ENCODE measurements around the gene ZDHHC12. TPM values are rescaled to one million over a fixed set of nuclear protein-coding genes. Genes with fewer than 3 reads are reported as not detected.

ZDHHC12 gene
- total RNA-seq, 2 donors from 2014 or later = 66.2 to 123 TPM

DNA sequence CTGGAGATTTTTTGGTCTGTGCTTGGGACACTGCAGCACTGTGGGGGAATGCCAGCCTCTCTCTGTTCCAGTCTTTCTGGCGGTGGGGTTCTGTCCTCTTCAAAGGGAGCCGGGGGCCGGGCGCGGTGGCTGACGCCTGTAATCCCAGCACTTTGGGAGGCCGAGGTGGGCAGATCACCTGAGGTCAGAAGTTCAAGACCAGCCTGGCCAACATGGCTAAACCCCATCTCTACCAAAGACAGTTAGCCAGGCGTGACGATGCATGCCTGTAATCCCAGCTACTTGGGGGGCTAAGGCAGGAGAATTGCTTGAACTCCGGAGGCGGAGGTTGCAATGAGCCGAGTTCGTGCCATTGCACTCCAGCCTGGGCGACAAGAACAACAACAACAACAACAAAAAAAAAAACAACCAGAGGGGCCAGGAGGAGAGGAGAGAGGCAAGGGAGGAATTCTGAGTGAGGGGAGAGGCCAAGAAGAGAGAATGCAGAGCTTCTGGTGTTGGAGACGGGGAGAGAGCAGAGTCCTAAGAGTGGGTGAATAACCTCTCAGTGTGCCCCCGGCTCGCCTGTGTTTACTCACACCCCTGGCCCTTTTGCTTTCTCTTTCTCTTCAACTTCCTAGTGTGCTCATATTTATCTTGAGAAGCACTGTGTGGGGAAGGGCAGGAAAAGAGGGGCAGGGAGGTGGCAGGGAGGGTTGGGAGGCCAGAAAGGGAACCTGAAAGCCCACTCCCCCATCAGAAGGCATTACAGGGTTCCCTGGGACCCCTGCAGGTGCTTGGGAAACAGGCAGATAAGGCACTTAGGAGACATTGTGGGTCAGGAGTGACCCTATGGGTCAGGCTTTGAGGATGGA lies 38.1 kb downstream of the ZDHHC12 start:
- no peak overlapping the region for H3K4me3 ChIP-seq
- WGBS = 76% methylated on average over 17 of the region's 17 CpGs
- no peaks in the 10 kb centered on the region for H3K9me3 ChIP-seq
- no peaks in the 10 kb centered on the region for H3K27me3 ChIP-seq (replicated peaks; ENCODE audit: insufficient read depth)
- intact Hi-C loops (cut with DNase I) = no loop called here
- DNase-seq (ENCODE audit: low spot score) = no peak
- peak overlapping the region in 1 of 2 donors; percentile 43 for H3K27ac ChIP-seq
- H3K36me3 ChIP-seq = no peaks in the 10 kb centered on the region
- no peak for TF ChIP-seq POLR2A (IDR thresholded peaks at IDR 0.05)
- TF ChIP-seq, protein P1, sequence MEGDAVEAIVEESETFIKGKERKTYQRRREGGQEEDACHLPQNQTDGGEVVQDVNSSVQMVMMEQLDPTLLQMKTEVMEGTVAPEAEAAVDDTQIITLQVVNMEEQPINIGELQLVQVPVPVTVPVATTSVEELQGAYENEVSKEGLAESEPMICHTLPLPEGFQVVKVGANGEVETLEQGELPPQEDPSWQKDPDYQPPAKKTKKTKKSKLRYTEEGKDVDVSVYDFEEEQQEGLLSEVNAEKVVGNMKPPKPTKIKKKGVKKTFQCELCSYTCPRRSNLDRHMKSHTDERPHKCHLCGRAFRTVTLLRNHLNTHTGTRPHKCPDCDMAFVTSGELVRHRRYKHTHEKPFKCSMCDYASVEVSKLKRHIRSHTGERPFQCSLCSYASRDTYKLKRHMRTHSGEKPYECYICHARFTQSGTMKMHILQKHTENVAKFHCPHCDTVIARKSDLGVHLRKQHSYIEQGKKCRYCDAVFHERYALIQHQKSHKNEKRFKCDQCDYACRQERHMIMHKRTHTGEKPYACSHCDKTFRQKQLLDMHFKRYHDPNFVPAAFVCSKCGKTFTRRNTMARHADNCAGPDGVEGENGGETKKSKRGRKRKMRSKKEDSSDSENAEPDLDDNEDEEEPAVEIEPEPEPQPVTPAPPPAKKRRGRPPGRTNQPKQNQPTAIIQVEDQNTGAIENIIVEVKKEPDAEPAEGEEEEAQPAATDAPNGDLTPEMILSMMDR (IDR thresholded peaks at IDR 0.05) = no peak
- TF ChIP-seq POLR2AphosphoS5 (IDR thresholded peaks at IDR 0.05) = no peak
- peaks cover 9% of the 10 kb centered on the region for H3K4me1 ChIP-seq (replicated peaks)

DNA sequence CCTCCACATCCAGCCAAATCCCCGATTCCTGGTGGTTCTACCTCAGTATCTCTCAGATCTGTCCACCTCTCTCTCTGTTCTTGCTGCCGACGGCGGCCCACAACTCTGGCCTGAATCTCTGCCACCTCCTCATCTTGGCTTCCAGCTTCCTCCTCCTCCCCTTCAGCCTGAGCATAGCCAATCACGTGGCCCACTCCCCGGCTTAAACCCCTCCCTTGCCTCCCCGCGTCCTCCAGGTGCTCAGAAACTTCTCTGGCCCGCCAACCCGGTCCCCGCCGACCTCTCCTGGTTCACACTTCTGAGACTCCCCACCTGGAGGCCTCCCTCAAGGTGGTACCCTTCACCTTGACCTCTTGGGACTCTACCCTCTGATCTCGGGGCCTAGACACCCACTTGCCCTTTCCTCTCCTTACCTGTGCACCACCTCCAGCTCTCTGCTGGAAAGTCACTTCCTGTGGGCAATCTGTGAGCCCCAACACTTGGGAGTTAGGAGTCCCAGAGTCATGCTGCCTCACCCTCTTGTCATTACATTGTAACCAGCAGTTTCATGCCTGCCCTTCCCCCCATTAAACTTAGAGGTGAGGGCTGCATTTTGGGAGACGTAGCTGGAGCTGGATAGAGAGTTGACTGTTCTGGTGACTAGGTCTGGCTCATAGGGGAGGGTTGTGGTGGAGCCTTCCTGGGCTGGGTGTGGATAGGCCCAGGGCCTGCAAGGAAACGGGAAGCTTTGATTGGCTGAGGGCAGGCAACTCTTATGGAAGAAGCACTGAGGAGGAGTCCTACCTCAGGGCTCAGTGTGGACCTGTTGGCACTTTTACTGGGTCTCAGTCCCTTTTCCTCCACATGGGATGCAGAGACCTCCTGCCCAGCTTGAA lies 39.4 kb downstream of the ZDHHC12 start:
- peak; percentile 91 for DNase-seq (ENCODE audit: low spot score)
- Histone ChIP-seq H3K4me1 (replicated peaks) (peaks cover 9% of the 10 kb centered on the region), H3K27ac (peak overlapping the region; percentile 82 to 86), H3K9me3 (no peaks in the 10 kb centered on the region), H3K27me3 (replicated peaks; ENCODE audit: insufficient read depth) (no peaks in the 10 kb centered on the region), H3K36me3 (no peaks in the 10 kb centered on the region), H3K4me3 (peak overlapping the region; percentile 37 to 57)
- TF ChIP-seq POLR2A (IDR thresholded peaks at IDR 0.05) (peak; percentile 94), POLR2AphosphoS5 (IDR thresholded peaks at IDR 0.05) (peak; percentile 85)
- TF ChIP-seq, protein P1 (IDR thresholded peaks at IDR 0.05) = no peak
- 6% methylated on average over 15 of the region's 15 CpGs for WGBS
- intact Hi-C loops (cut with DNase I) = no loop called here

- no peaks in the 10 kb centered on the region for H3K9me3 ChIP-seq
- peaks cover 9% of the 10 kb centered on the region for H3K4me1 ChIP-seq (replicated peaks)
- WGBS = 0% methylated on average over 3 of the region's 3 CpGs
Observed at GRCh38 chr9:128684065-128684324, 39.9 kb downstream of the ZDHHC12 start.

DNA sequence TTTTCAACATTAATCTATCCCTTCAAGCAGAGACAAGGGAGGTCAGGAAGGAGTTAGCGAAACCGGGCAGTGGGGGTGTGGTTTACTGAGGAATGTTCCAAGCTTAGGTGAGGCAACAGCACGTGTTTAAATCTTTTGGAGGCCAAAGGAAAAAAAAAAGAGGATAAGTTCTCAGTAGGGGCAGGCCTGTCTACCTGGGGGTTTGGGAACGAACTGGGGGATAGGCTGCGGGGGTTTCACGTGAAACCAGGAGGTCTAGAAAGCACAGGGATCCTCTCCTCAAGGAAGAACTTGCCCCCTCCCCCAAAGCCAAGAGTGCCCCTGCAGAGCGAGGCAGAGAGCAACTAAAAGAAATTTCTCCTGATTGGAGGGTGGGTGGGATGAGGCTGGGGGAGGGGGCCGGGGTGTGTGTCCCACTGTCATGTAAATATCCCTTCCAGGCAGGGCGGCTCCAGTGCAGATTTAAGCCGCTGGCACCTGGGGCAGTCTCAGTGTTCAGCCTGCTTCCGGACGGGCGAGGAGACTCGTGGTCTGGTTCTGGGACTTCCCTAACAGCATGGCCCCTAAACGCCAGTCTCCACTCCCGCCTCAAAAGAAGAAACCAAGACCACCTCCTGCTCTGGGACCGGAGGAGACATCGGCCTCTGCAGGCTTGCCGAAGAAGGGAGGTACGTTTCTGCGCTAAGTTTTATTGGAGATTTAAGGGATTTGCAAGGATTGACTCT lies 40.4 kb downstream of the ZDHHC12 start:
- TF ChIP-seq POLR2AphosphoS5 (IDR thresholded peaks at IDR 0.05) (peak; percentile 44), POLR2A (IDR thresholded peaks at IDR 0.05) (peak; percentile 32)
- TF ChIP-seq, protein P1 (IDR thresholded peaks at IDR 0.05) = no peak
- H3K27ac ChIP-seq = peak overlapping the region; percentile 82 to 86
- peak; percentile 54 for DNase-seq (ENCODE audit: low spot score)
- H3K4me3 ChIP-seq = peak overlapping the region; percentile 37 to 57
- intact Hi-C loops (cut with DNase I) = no loop called here
- WGBS = 4% methylated on average over 21 of the region's 21 CpGs
- no peaks in the 10 kb centered on the region for H3K9me3 ChIP-seq
- no peaks in the 10 kb centered on the region for H3K36me3 ChIP-seq
- no peaks in the 10 kb centered on the region for H3K27me3 ChIP-seq (replicated peaks; ENCODE audit: insufficient read depth)
- H3K4me1 ChIP-seq (replicated peaks) = peaks cover 9% of the 10 kb centered on the region

More at GRCh38 chr9:128684065-128684324, 39.9 kb downstream of the ZDHHC12 start:
- Histone ChIP-seq H3K27ac (peak overlapping the region; percentile 82 to 86), H3K36me3 (no peaks in the 10 kb centered on the region), H3K4me3 (peak overlapping the region; percentile 37 to 57), H3K27me3 (replicated peaks; ENCODE audit: insufficient read depth) (no peaks in the 10 kb centered on the region)
- TF ChIP-seq, protein P1 (IDR thresholded peaks at IDR 0.05) = no peak
- no peak for TF ChIP-seq POLR2A (IDR thresholded peaks at IDR 0.05)
- TF ChIP-seq POLR2AphosphoS5 (IDR thresholded peaks at IDR 0.05) = no peak
- intact Hi-C loops (cut with DNase I) = no loop called here
- no peak for DNase-seq (ENCODE audit: low spot score)

All from prostate gland (tissue), 2 donors.